ENCODE results near the gene SLC35B2. TPM values are rescaled to one million over a fixed set of nuclear protein-coding genes. Genes with fewer than 3 reads are reported as not detected.

The SLC35B2 gene
- total and polyA plus RNA-seq, 9 of the 15 experiments (the other 6 are each of a cell fraction or from before 2014, with no cell fraction given), result 14.5 to 59.1 (median 47.1) TPM

DNA sequence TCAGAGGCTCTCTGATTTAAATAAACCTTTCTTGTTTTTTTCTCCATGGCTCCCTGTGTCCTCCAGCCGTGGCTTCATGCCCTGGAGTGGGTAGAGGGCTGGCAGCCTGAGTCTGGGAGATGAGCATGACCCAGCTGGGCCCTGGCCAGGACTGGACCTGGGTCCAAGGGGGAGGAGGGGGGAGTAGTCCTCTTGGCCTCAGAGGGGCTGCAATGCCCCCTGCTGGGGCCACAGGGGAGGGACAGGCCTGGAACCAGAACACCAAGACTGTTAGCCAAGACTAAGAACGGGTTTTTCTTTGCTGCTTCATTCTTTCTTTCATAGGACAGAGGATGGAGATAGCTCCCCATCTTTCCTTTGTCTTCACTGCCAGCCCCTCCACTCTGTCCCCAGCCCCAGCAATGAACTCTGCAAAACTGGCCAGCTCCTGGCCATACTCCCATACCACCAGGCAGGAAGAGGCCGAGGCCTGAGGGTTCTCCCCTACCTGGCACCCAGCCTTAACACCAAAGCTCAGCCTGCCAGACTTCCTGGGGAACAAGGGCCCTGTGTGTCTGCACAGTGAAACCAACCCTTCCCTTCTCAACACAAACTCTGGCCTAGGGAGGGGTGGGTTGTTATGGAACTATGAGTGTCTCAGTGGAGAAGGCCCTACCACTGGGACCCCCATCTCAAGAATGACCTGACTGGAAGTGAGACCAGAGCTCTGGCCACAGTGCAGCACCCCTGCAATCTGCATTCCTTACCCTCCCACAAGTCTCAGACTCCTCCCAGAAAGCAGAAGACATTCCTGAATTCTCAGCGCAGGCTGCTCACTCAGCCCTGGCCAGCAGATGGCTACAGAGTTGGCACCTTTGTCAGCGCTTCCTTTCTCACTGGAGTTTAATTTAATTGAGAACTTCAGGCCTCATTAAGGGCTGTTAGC lies 23.0 kb downstream of the SLC35B2 start (continued):
- TF ChIP-seq NCOA4 (IDR thresholded peaks at IDR 0.05; ENCODE audit: partially characterized antibody), result no peak
- TF ChIP-seq CTBP1 (IDR thresholded peaks at IDR 0.05; ENCODE audit: borderline replicate concordance), result peak; percentile 56; the same call in 1 of the 2 replicates
- TF ChIP-seq, protein P1, sequence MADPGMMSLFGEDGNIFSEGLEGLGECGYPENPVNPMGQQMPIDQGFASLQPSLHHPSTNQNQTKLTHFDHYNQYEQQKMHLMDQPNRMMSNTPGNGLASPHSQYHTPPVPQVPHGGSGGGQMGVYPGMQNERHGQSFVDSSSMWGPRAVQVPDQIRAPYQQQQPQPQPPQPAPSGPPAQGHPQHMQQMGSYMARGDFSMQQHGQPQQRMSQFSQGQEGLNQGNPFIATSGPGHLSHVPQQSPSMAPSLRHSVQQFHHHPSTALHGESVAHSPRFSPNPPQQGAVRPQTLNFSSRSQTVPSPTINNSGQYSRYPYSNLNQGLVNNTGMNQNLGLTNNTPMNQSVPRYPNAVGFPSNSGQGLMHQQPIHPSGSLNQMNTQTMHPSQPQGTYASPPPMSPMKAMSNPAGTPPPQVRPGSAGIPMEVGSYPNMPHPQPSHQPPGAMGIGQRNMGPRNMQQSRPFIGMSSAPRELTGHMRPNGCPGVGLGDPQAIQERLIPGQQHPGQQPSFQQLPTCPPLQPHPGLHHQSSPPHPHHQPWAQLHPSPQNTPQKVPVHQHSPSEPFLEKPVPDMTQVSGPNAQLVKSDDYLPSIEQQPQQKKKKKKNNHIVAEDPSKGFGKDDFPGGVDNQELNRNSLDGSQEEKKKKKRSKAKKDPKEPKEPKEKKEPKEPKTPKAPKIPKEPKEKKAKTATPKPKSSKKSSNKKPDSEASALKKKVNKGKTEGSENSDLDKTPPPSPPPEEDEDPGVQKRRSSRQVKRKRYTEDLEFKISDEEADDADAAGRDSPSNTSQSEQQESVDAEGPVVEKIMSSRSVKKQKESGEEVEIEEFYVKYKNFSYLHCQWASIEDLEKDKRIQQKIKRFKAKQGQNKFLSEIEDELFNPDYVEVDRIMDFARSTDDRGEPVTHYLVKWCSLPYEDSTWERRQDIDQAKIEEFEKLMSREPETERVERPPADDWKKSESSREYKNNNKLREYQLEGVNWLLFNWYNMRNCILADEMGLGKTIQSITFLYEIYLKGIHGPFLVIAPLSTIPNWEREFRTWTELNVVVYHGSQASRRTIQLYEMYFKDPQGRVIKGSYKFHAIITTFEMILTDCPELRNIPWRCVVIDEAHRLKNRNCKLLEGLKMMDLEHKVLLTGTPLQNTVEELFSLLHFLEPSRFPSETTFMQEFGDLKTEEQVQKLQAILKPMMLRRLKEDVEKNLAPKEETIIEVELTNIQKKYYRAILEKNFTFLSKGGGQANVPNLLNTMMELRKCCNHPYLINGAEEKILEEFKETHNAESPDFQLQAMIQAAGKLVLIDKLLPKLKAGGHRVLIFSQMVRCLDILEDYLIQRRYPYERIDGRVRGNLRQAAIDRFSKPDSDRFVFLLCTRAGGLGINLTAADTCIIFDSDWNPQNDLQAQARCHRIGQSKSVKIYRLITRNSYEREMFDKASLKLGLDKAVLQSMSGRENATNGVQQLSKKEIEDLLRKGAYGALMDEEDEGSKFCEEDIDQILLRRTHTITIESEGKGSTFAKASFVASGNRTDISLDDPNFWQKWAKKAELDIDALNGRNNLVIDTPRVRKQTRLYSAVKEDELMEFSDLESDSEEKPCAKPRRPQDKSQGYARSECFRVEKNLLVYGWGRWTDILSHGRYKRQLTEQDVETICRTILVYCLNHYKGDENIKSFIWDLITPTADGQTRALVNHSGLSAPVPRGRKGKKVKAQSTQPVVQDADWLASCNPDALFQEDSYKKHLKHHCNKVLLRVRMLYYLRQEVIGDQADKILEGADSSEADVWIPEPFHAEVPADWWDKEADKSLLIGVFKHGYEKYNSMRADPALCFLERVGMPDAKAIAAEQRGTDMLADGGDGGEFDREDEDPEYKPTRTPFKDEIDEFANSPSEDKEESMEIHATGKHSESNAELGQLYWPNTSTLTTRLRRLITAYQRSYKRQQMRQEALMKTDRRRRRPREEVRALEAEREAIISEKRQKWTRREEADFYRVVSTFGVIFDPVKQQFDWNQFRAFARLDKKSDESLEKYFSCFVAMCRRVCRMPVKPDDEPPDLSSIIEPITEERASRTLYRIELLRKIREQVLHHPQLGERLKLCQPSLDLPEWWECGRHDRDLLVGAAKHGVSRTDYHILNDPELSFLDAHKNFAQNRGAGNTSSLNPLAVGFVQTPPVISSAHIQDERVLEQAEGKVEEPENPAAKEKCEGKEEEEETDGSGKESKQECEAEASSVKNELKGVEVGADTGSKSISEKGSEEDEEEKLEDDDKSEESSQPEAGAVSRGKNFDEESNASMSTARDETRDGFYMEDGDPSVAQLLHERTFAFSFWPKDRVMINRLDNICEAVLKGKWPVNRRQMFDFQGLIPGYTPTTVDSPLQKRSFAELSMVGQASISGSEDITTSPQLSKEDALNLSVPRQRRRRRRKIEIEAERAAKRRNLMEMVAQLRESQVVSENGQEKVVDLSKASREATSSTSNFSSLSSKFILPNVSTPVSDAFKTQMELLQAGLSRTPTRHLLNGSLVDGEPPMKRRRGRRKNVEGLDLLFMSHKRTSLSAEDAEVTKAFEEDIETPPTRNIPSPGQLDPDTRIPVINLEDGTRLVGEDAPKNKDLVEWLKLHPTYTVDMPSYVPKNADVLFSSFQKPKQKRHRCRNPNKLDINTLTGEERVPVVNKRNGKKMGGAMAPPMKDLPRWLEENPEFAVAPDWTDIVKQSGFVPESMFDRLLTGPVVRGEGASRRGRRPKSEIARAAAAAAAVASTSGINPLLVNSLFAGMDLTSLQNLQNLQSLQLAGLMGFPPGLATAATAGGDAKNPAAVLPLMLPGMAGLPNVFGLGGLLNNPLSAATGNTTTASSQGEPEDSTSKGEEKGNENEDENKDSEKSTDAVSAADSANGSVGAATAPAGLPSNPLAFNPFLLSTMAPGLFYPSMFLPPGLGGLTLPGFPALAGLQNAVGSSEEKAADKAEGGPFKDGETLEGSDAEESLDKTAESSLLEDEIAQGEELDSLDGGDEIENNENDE (IDR thresholded peaks at IDR 0.05; ENCODE audit: low read depth, low read length), result no peak
- peak; percentile 51; the same call in 1 of the 2 replicates for TF ChIP-seq RB1 (IDR thresholded peaks at IDR 0.05; ENCODE audit: low read depth)
- peak; percentile 97 for TF ChIP-seq ARID2 (IDR thresholded peaks at IDR 0.05)
- 0 out of 2 replicates have a peak, but pooled peaks have one; percentile 51 for TF ChIP-seq TARDBP (IDR thresholded peaks at IDR 0.05)
- 0 out of 2 replicates have a peak, but pooled peaks have one; percentile 31 for TF ChIP-seq POLR2G (IDR thresholded peaks at IDR 0.05; ENCODE audit: low read depth, low read length)
- 0 out of 4 replicates have a peak, but pooled peaks of 1 of the 2 experiments have one; percentile 27 for TF ChIP-seq ARNT (IDR thresholded peaks at IDR 0.05)
- TF ChIP-seq KLF13 (tag; IDR thresholded peaks at IDR 0.05; ENCODE audit: borderline replicate concordance, low read depth), result 0 out of 2 replicates have a peak, but pooled peaks have one; percentile 49
- no peak for TF ChIP-seq RBM15 (IDR thresholded peaks at IDR 0.05; ENCODE audit: insufficient read depth, low read length)
- peak; percentile 83 for TF ChIP-seq CC2D1A (IDR thresholded peaks at IDR 0.05)
- no peak for TF ChIP-seq ZNF766 (CRISPR knock-in tag; conservative IDR thresholded peaks at IDR 0.05)

All from K562 (cell line).